ENCODE data around the gene SYT13. TPM values are rescaled to one million over a fixed set of nuclear protein-coding genes. Genes with fewer than 3 reads are reported as not detected.

SYT13 gene
- total and polyA plus RNA-seq, 2 donors (not counting 3 experiments of a cell fraction or from before 2014, with no cell fraction given), result not detected

- ChIA-PET POLR2A (no interaction called here), CTCF (interaction anchor here (0.9 to 1.5 kb wide), 4 partner anchors 87 to 215 kb away, joined by 3 to 7 read pairs (median 4); no protein-coding TSS in a partner anchor)
- Histone ChIP-seq H3K4me3 (replicated peaks in 1 of 3; ENCODE audit: insufficient read depth in 1 of 3, low read depth in 1 of 3, low read length in 3 of 3) (no peak overlapping the region), H3K9ac (replicated peaks; ENCODE audit: extremely low read depth, insufficient read depth, low read length) (no peak overlapping the region), H2AFZ (ENCODE audit: low read depth, low read length) (no peak overlapping the region), H3K4me1 (ENCODE audit: control insufficient read depth, extremely low read depth, insufficient read depth, low read length) (no peaks in the 10 kb centered on the region), H3K9me3 (replicated peaks; ENCODE audit: control insufficient read depth, insufficient read depth, low read length) (no peaks in the 10 kb centered on the region), H3K4me2 (ENCODE audit: insufficient read depth, low read length) (no peak overlapping the region), H4K20me1 (replicated peaks; ENCODE audit: control insufficient read depth, extremely low read depth, insufficient read depth, low read length) (no peaks in the 10 kb centered on the region), H3K9me1 (replicated peaks; ENCODE audit: control insufficient read depth, extremely low read depth, insufficient read depth, low read length) (no peaks in the 10 kb centered on the region), H3K79me2 (ENCODE audit: control insufficient read depth, insufficient read depth, low read length) (no peaks in the 10 kb centered on the region), H3K27me3 (ENCODE audit: control insufficient read depth in 2 of 2, insufficient read depth in 2 of 2, low read length in 2 of 2) (no peaks in the 10 kb centered on the region), H3K36me3 (ENCODE audit: control insufficient read depth in 2 of 2, extremely low read depth in 1 of 2, insufficient read depth in 2 of 2, low read length in 2 of 2) (no peaks in the 10 kb centered on the region), H3K27ac (ENCODE audit: insufficient read depth, low read depth, low read length) (no peak overlapping the region)
- BruUV-seq (replicated peaks), result no TSS peak
- TF ChIP-seq FOS (IDR thresholded peaks at IDR 0.05; ENCODE audit: borderline replicate concordance, insufficient read depth, low read length) (no peak), JUN (IDR thresholded peaks at IDR 0.05; ENCODE audit: borderline replicate concordance, insufficient read depth, insufficient read length, low read depth) (no peak), MYC (IDR thresholded peaks at IDR 0.05; ENCODE audit: low read depth, low read length) (no peak), EZH2 (IDR thresholded peaks at IDR 0.05; ENCODE audit: borderline replicate concordance, low read depth, low read length, severe bottlenecking) (no peak), GATA2 (IDR thresholded peaks at IDR 0.05; ENCODE audit: insufficient read depth, insufficient read length, low read depth, low read length) (no peak), POLR2AphosphoS5 (IDR thresholded peaks at IDR 0.05; ENCODE audit: insufficient read depth, low read depth, low read length) (no peak), POLR2A (IDR thresholded peaks at IDR 0.05; ENCODE audit: low read depth, low read length) (no peak)
- TF ChIP-seq, protein P1, sequence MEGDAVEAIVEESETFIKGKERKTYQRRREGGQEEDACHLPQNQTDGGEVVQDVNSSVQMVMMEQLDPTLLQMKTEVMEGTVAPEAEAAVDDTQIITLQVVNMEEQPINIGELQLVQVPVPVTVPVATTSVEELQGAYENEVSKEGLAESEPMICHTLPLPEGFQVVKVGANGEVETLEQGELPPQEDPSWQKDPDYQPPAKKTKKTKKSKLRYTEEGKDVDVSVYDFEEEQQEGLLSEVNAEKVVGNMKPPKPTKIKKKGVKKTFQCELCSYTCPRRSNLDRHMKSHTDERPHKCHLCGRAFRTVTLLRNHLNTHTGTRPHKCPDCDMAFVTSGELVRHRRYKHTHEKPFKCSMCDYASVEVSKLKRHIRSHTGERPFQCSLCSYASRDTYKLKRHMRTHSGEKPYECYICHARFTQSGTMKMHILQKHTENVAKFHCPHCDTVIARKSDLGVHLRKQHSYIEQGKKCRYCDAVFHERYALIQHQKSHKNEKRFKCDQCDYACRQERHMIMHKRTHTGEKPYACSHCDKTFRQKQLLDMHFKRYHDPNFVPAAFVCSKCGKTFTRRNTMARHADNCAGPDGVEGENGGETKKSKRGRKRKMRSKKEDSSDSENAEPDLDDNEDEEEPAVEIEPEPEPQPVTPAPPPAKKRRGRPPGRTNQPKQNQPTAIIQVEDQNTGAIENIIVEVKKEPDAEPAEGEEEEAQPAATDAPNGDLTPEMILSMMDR (IDR thresholded peaks at IDR 0.05; ENCODE audit: extremely low read depth in 1 of 2, insufficient read depth in 1 of 2, low read depth in 1 of 2, low read length in 2 of 2), result no peak
- TF ChIP-seq, protein P2, sequence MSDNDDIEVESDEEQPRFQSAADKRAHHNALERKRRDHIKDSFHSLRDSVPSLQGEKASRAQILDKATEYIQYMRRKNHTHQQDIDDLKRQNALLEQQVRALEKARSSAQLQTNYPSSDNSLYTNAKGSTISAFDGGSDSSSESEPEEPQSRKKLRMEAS (IDR thresholded peaks at IDR 0.05; ENCODE audit: insufficient read depth, insufficient read length), result no peak
- DNase-seq (ENCODE audit: low read depth, low spot score), result no peak
- intact Hi-C loops (cut with micrococcal nuclease), result no loop called here
- dilution Hi-C loops (cut with MboI; ENCODE audit: extremely low pct_ligation_motif_present, low sequenced_read_pairs), result no loop called here
- FAIRE-seq, result no peak
Observed at GRCh38 chr11:45320371-45320770, 34.2 kb upstream of the SYT13 start.
